ENCODE measurements around the gene DUSP10.

Gene DUSP10

GRCh38 chr1:221697923-221698425, 43.9 kb downstream of the DUSP10 start:
- in situ Hi-C loops (cut with HindIII; ENCODE audit: low sequenced_read_pairs) = no loop called here

GRCh38 chr1:221696718-221697461, 45.0 kb downstream of the DUSP10 start:
- in situ Hi-C loops (cut with HindIII; ENCODE audit: low sequenced_read_pairs) = no loop called here

DNA sequence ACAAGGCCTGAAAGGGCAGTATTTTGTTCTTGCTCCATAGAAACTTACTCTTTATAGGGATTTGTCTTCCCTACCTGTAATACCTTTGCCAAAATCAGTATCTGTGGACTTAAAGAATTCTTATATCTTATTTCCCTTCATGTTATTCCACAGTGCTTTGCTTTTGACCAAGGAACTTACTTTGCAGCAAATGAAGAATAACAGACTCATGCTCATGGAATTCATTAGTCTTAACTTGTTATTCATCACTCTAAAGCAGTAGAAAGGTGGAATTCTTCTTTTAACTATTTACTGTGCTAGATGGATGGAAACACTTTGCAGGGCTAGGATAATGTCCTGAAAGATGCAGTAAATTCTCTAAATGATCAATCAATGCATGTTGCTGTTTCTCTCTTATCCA, 45.9 kb downstream of the DUSP10 start:
- in situ Hi-C loops (cut with HindIII; ENCODE audit: low sequenced_read_pairs) = no loop called here

GRCh38 chr1:221695301-221695700, 46.6 kb downstream of the DUSP10 start:
- in situ Hi-C loops (cut with HindIII; ENCODE audit: low sequenced_read_pairs) = no loop called here

DNA sequence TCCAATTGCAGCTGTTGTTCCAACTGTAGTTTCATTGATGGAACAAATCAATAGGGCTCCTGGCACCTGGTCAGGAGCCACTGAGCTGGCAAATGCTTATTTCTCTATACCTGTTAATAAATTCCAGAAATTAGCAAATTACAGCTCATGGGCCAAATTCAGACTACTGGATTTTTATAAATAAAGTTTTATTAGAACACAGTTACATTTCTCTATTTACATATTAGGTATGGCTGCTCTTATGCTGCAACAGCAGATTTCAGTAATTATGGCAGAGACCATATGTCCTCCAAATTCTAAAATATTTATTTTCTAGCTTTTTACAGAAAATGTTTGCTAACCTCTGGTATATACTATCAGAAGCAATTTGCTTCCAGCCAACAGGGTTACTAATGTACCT, 47.8 kb downstream of the DUSP10 start:
- in situ Hi-C loops (cut with HindIII; ENCODE audit: low sequenced_read_pairs) = no loop called here

GRCh38 chr1:221693087-221693486, 48.8 kb downstream of the DUSP10 start:
- in situ Hi-C loops (cut with HindIII; ENCODE audit: low sequenced_read_pairs) = no loop called here

DNA sequence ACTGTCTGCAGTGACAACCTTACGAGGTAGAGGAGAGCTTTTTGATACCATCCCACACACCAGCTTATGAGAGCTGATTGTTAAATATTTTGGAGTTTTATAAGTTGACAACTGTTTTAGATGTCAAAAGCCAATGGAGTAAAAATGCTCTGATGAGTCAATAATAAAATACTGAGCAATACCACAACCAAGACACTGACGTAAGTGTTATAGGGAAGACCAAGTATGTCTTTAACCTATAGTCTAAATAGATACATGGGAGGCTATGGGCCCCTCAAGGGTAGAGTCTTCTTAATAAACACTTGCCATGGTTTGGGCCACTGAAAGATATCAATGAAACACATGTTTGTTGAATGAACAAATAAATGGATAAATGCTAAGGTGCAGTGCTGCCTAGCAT, 49.2 kb downstream of the DUSP10 start:
- in situ Hi-C loops (cut with HindIII; ENCODE audit: low sequenced_read_pairs) = no loop called here

DNA sequence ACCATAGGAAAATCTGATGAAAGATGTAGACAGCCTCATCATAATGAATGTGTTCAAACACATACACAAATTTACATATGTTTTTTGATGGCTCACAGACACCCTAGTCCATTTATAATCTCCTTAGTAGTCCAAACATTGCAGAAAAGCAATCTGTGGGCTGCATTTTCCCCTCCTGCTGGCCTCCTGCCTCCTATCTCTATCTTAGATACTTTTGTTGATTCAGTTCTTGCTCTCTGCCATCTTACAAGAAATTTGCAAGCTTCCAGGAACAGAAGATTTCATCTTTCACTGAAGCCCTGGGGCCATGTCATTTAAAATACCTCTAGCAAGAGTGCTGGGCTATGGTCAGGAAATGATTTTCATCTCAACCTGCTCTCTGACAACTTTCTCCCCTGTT, 50.6 kb downstream of the DUSP10 start:
- in situ Hi-C loops (cut with HindIII; ENCODE audit: low sequenced_read_pairs) = no loop called here

- in situ Hi-C loops (cut with HindIII; ENCODE audit: low sequenced_read_pairs) = no loop called here
Observed at GRCh38 chr1:221690858-221691257, 51.0 kb downstream of the DUSP10 start.

DNA sequence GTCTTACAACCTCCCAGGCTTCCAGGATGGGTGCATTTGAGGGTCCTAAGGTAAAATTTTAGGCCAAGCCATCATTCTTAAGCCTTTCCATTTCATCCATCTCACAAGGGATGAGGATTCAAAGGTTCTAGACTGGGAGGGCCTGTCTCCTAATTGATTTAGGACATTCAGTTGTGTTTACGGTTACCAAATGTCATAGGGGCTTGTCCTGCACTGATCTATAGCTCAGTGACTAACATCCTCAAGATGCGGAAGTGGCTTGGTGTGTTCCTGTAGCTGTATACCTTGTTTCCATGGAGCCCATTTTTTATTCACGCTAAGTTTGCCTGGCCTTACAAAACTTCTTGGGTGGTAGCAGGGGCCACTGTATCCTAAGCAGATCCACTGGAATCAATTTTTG, 52.8 kb downstream of the DUSP10 start:
- in situ Hi-C loops (cut with HindIII; ENCODE audit: low sequenced_read_pairs) = no loop called here

DNA sequence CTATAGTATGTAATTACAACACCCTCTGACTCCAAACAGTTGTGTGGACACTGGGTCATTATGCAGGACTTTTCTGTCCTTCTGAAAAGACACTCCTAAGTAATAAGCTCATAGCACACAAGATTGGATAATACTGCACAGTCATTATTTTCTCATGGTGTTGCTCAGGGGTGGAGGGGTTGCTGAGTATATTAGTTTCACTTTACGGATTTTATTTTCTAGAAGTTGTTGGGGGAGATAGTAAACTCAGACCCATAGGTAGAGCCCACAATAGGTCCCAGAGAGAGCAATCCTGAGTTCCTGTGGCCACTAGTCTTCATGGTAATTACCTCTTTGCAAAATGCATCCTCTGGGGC, 53.4 kb downstream of the DUSP10 start:
- in situ Hi-C loops (cut with HindIII; ENCODE audit: low sequenced_read_pairs) = no loop called here

GRCh38 chr1:221687836-221688487, 53.9 kb downstream of the DUSP10 start:
- in situ Hi-C loops (cut with HindIII; ENCODE audit: low sequenced_read_pairs) = no loop called here

GRCh38 chr1:221683681-221684080, 58.2 kb downstream of the DUSP10 start:
- in situ Hi-C loops (cut with HindIII; ENCODE audit: low sequenced_read_pairs) = no loop called here

DNA sequence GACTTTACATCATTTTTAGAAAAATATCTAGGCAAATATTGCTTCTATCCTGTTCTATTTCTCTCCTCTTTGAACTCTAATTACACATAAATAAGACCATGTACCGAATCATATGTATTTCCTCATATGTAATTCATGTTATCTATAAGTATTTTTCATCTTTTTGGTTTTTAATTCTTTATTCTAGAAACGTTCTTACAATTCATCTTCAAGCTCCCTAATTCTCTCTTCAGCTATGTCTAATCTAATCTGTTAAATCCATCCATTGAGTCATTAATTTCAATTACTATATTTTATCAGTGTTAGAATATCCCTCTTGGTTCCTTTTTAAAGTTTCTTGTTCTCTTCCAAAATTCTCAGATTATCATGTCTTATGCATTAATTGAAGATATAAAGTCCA, 61.8 kb downstream of the DUSP10 start:
- in situ Hi-C loops (cut with HindIII; ENCODE audit: low sequenced_read_pairs) = no loop called here

DNA sequence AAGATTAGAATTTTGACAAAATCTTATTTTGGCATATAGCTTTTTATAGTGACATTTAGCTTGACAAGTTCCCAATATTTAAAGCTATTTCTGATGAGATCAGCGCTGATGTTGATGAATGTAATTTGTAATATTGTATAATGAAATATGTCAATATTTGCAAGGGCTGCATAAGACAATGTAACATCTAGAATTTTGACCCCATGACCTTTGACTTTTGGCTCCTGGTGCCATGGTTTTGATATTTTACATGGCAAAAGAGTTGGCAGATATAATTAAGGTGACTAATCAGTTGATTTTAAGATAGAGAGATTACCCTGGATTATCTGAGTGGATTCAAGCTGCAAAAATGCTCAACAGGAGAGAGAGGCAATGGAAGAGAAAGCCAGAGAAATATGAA, 63.9 kb downstream of the DUSP10 start:
- in situ Hi-C loops (cut with HindIII; ENCODE audit: low sequenced_read_pairs) = no loop called here

DNA sequence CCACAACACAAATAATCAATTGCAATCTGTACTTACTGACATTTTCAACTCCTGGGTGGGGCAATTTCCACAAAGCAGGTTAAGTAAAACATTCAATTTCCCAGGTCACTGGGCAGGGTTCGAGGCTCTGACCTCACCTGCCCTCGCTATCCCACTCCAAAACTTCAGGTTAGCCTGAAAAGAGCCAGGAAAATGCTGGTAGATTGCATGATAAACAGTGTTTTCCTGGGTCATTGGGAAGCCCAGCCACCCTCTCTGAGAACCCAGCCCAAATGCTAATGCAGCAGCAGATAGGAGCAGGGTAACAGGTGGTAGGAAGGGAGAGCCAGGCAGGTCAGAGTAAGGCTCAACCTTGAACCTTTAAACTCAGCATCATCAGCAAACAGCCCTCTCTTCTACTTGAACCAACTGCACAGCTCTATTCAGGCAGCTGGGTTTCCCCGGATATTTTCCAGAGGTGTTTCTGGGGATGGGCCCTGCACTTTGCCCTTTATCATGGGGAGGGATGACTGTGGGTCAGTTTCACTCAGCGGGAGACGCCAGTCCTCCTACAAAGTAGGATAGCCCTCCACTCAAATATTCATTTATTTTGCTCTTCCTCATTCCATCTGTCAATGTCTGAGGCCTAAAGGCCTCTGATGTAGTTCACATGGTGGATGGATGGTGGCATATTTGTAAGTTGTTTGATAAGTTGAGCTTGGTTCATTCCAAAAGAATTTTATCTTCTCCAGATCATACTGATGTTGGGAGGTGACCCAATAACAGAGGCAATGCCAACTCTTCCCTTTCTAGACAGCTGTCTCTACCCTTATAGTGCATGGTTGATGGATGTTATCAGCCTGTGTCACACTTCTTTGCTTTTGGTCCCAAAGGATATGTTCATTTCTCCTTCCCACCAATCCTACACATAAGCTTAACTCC, 65.7 kb downstream of the DUSP10 start:
- in situ Hi-C loops (cut with HindIII; ENCODE audit: low sequenced_read_pairs) = no loop called here

DNA sequence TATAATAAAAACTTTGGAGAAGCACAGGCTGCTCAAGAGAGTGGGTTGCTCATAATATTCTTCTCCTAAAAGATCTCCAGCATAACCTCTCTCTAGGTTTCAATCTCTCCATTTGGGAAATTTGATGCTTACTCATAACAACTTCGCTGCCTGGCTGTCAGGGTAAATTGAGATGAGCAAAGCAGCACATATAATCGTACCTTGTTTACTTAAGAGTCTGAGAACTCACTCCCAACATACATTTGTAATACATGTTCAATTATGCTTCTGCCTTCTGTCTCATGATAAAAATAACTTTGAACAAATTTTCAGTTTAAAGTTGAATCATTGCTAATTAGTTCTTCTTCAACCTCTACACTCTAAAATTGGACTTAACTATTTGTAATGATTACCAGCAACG, 68.9 kb downstream of the DUSP10 start:
- in situ Hi-C loops (cut with HindIII; ENCODE audit: low sequenced_read_pairs) = no loop called here

- in situ Hi-C loops (cut with HindIII; ENCODE audit: low sequenced_read_pairs) = no loop called here
Observed at GRCh38 chr1:221672239-221672645, 69.6 kb downstream of the DUSP10 start.

GRCh38 chr1:221670081-221670480, 71.8 kb downstream of the DUSP10 start:
- in situ Hi-C loops (cut with HindIII; ENCODE audit: low sequenced_read_pairs) = no loop called here

GRCh38 chr1:221669441-221669840, 72.4 kb downstream of the DUSP10 start:
- in situ Hi-C loops (cut with HindIII; ENCODE audit: low sequenced_read_pairs) = no loop called here

GRCh38 chr1:221667504-221667903, 74.4 kb downstream of the DUSP10 start:
- in situ Hi-C loops (cut with HindIII; ENCODE audit: low sequenced_read_pairs) = no loop called here

- in situ Hi-C loops (cut with HindIII; ENCODE audit: low sequenced_read_pairs) = no loop called here
Observed at GRCh38 chr1:221664253-221664652, 77.6 kb downstream of the DUSP10 start.
